Smooth muscle cell (in vitro differentiated cells): ENCODE results near the gene HOXB5. TPM values are rescaled to one million over a fixed set of nuclear protein-coding genes. Genes with fewer than 3 reads are reported as not detected.
A peak's percentile ranks its signal among the peaks of the same experiment; 100 is the strongest.

ENCODE experiments used
- DNase-seq: peaks from one replicate; lab custom pipeline; 2025; ENCODE audit not compliant: unreplicated experiment; lab: John Stamatoyannopoulos, UW
- H2AFZ ChIP-seq: fragments of 200-600 bp; sonication (generic); 2 replicates; pipeline ENCODE4 v1.6.0; 2016; ENCODE audit warnings: antibody characterized with exemption, low read depth, mild to moderate bottlenecking
- H3F3A ChIP-seq: fragments of 200-600 bp; sonication (generic); 2 replicates; pipeline ENCODE4 v1.6.0; 2017; ENCODE audit warnings: antibody characterized with exemption, low read depth
- H3K27ac ChIP-seq: fragments of 200-600 bp; sonication (generic); 2 replicates; pipeline ENCODE4 v1.5.1; 2016; ENCODE audit warnings: low read depth, mild to moderate bottlenecking
- H3K27me3 ChIP-seq: fragments of 200-600 bp; sonication (generic); 2 replicates; pipeline ENCODE4 v1.6.1; 2016; ENCODE audit warnings: low read depth, mild to moderate bottlenecking
- H3K36me3 ChIP-seq: fragments of 200-600 bp; sonication (generic); 2 replicates; pipeline ENCODE4 v1.5.1; 2016; ENCODE audit warnings: low read depth
- H3K4me1 ChIP-seq: fragments of 200-600 bp; sonication (generic); 2 replicates; pipeline ENCODE4 v1.5.1; 2016; ENCODE audit warnings: low read depth
- H3K4me2 ChIP-seq: fragments of 200-600 bp; sonication (generic); 2 replicates; pipeline ENCODE4 v1.6.0; 2016; ENCODE audit warnings: mild to moderate bottlenecking
- H3K4me3 ChIP-seq: fragments of 200-600 bp; sonication (generic); 2 replicates; pipeline ENCODE4 v1.5.1; 2016; ENCODE audit warnings: mild to moderate bottlenecking
- H3K79me2 ChIP-seq: fragments of 200-600 bp; sonication (generic); 2 replicates; pipeline ENCODE4 v1.6.0; 2016; ENCODE audit warnings: low read depth, mild to moderate bottlenecking
- H3K9ac ChIP-seq: fragments of 200-600 bp; sonication (generic); 2 replicates; pipeline ENCODE4 v1.6.0; 2016; ENCODE audit warnings: low read depth
- H3K9me3 ChIP-seq: fragments of 200-600 bp; sonication (generic); replicated peaks from 2 replicates; pipeline ENCODE4 v1.5.1; 2016; ENCODE audit warnings: low read depth
- H4K20me1 ChIP-seq: fragments of 200-600 bp; sonication (generic); 2 replicates; pipeline ENCODE4 v1.6.0; 2016; ENCODE audit warnings: low read depth
- WGBS: methylation state at CpG from one replicate; pipeline ENCODE4 v1.1.7; 2016; ENCODE audit warnings: low lambda C conversion rate; 5-methylcytosine and 5-hydroxymethylcytosine counted together
- polyA plus RNA-seq: library from polyadenylated mRNA; unstranded; fragments of >200 nt; fragmentation: Nextera tagmentation; extraction: Ambion mirVana; gene quantifications from 2 replicates; pipeline ENCODE4 v1.2.1, GENCODE V29; 2016
- total RNA-seq: library from RNA; depleted of rRNA; stranded (reverse); fragments of >200 nt; gene quantifications from 2 replicates; pipeline ENCODE4 v1.2.3, GENCODE V29; 2014
- TF ChIP-seq, protein P1 (sequence below): fragments of 200-600 bp; sonication (generic); IDR thresholded peaks from 2 replicates; pipeline ENCODE4 v1.5.1; 2017; ENCODE audit warnings: borderline replicate concordance, mild to moderate bottlenecking, antibody characterized with exemption; ENCODE audit not compliant: insufficient read depth, poor library complexity, severe bottlenecking

The HOXB5 gene
- total and polyA plus RNA-seq, 2 experiments from 2014 or later: 0.49 to 1.8 TPM

DNA sequence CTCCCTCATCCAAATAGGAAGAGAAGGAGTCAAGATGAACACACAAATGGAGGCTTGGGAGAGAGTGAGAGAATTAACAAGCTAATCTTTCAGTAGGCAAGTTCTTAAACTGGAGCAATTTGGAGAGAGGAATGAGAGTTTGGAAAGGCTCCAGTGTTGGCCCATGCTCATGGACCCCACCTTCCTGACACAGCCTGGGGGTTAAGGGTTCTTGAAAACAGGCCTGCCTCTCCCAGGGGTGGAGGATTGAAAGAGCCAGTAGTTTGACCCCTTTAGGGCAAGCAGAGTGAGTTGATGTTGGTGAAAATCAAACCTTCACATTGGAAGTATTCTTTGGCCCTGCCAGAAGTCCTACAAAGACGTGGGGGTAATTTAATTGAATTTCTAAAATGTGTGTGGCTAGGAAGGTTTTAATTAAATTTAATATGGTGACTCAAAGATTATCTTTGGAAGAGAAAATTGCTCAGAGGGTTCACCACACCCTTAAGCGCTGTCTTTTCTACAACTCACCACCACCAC lies 9.3 kb downstream of the HOXB5 start:
- Histone ChIP-seq H4K20me1 (peaks cover 99% of the 10 kb centered on the region), H3K4me2 (peak overlapping the region; percentile 86), H3K27ac (no peak overlapping the region), H3K36me3 (no peaks in the 10 kb centered on the region), H2AFZ (no peak overlapping the region), H3K27me3 (peaks cover 87% of the 10 kb centered on the region), H3K9ac (no peak overlapping the region), H3K9me3 (no peaks in the 10 kb centered on the region), H3K4me1 (no peaks in the 10 kb centered on the region), H3F3A (no peaks in the 10 kb centered on the region), H3K79me2 (peaks cover 69% of the 10 kb centered on the region), H3K4me3 (no peak overlapping the region)
- WGBS: 52% methylated on average over 2 of the region's 2 CpGs
- no peak for DNase-seq
- TF ChIP-seq, protein P1, sequence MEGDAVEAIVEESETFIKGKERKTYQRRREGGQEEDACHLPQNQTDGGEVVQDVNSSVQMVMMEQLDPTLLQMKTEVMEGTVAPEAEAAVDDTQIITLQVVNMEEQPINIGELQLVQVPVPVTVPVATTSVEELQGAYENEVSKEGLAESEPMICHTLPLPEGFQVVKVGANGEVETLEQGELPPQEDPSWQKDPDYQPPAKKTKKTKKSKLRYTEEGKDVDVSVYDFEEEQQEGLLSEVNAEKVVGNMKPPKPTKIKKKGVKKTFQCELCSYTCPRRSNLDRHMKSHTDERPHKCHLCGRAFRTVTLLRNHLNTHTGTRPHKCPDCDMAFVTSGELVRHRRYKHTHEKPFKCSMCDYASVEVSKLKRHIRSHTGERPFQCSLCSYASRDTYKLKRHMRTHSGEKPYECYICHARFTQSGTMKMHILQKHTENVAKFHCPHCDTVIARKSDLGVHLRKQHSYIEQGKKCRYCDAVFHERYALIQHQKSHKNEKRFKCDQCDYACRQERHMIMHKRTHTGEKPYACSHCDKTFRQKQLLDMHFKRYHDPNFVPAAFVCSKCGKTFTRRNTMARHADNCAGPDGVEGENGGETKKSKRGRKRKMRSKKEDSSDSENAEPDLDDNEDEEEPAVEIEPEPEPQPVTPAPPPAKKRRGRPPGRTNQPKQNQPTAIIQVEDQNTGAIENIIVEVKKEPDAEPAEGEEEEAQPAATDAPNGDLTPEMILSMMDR: no peak

DNA sequence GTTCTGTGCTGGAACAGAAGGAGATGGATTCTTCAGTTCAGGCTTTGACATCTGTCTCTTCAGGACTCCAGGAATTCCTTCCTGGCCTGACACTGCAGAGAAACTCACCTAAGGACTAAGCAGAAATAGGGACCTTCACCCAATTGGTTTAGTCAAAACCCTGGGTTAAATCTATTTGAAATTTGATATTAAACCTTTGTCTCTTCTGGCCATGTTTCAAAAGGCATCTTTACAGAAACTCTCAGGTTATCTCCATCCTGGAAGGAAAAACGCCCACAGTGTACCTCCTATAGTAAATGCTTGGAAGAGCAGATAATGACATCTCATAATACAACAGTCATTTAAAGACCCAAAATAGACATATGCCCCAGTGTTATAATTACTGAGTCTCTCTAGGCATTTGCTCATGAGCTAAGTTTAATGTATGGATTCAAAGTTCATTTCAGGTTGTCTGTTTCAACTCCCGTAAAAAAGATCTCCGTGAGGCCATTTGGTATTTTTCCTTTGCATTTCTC lies 9.8 kb downstream of the HOXB5 start:
- WGBS: 79% methylated on average over 3 of the region's 3 CpGs
- Histone ChIP-seq H3K36me3 (no peaks in the 10 kb centered on the region), H3K79me2 (peaks cover 64% of the 10 kb centered on the region), H3F3A (no peaks in the 10 kb centered on the region), H3K27ac (no peak overlapping the region), H2AFZ (no peak overlapping the region), H3K4me2 (no peak overlapping the region), H4K20me1 (peaks cover 99% of the 10 kb centered on the region), H3K27me3 (peaks cover 87% of the 10 kb centered on the region), H3K4me1 (no peaks in the 10 kb centered on the region), H3K9ac (no peak overlapping the region), H3K9me3 (no peaks in the 10 kb centered on the region), H3K4me3 (no peak overlapping the region)
- TF ChIP-seq, protein P1: no peak
- no peak for DNase-seq

DNA sequence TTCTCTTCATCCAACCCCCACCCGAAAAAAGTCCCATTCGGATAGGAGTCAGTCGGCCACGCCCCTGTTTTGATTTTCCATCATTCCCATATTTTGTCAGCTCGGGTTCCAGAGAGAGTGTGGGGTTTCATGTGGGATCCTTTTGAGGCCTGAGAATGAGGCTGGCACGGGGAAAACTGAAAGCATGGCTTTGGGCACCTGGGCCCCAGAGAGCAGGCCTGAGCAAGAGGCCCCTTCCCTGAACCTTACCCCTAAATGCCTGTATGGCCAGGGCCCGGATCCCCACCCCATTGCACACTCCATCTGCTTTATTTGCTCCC lies 10.9 kb downstream of the HOXB5 start:
- no peaks in the 10 kb centered on the region for H3K36me3 ChIP-seq
- no peak overlapping the region for H3K27ac ChIP-seq
- no peak for DNase-seq
- no peaks in the 10 kb centered on the region for H3K9me3 ChIP-seq
- no peaks in the 10 kb centered on the region for H3K4me1 ChIP-seq
- peak overlapping the region; percentile 87 for H3K4me2 ChIP-seq
- peaks cover 96% of the 10 kb centered on the region for H4K20me1 ChIP-seq
- H3K9ac ChIP-seq: no peak overlapping the region
- 49% methylated on average over 7 of the region's 7 CpGs for WGBS
- H2AFZ ChIP-seq: no peak overlapping the region
- TF ChIP-seq, protein P1: no peak
- H3K27me3 ChIP-seq: peaks cover 82% of the 10 kb centered on the region
- peaks cover 69% of the 10 kb centered on the region for H3K79me2 ChIP-seq
- H3K4me3 ChIP-seq: no peak overlapping the region
- H3F3A ChIP-seq: no peaks in the 10 kb centered on the region

DNA sequence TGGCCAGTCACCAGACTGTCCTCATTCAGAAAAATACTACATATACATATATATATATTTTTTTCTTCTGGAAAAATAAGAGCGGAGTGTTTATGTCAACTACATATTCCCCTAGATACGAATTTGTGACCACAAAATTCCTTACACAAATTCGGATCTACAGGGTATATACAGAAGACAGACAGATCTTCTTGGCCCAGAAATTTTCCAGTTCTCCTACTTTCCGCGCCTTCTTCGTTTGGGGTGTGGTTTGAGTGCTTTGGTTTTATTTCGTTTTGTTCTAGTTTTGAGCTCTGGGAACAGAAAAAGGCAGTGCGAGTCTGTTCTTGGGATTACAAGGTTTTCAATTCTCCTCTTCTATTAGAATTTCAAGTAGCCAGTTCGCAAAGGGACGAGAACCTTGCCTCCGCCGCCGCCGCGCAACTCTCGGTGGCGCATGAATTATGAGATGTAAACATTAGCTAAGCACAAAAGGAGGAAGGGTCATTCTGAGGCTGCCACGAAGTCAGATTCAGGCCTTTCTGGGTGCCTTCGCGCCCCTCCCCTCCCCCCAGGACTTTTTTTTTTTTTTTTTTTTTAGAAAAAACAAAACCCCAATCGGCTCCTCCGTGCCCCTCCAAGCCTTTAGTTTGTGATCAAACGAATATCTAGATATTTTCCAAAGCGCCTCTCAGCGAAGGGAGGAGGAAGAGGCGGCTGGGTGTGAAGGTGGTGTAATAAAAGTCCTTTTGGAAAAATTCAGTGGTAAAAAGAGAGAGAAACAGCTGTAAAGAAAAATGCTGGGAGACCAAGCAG lies 13.6 kb downstream of the HOXB5 start:
- no peak for DNase-seq
- H3K4me3 ChIP-seq: peak overlapping the region; percentile 19
- H4K20me1 ChIP-seq: peaks cover 97% of the 10 kb centered on the region
- H3K4me1 ChIP-seq: peaks cover 7% of the 10 kb centered on the region
- TF ChIP-seq, protein P1: no peak
- peaks cover 87% of the 10 kb centered on the region for H3K27me3 ChIP-seq
- H3K9ac ChIP-seq: no peak overlapping the region
- 27% methylated on average over 26 of the region's 26 CpGs for WGBS
- H3K4me2 ChIP-seq: peak overlapping the region; percentile 90
- H3K27ac ChIP-seq: no peak overlapping the region
- H2AFZ ChIP-seq: no peak overlapping the region
- H3K79me2 ChIP-seq: peaks cover 69% of the 10 kb centered on the region
- no peaks in the 10 kb centered on the region for H3F3A ChIP-seq
- no peaks in the 10 kb centered on the region for H3K36me3 ChIP-seq
- no peaks in the 10 kb centered on the region for H3K9me3 ChIP-seq
